ENCODE data around the gene MED27.

GRCh38 chr9:131963072-131964030 lies 116.3 kb downstream of the MED27 start:
- TF ChIP-seq CTCF (IDR thresholded peaks at IDR 0.05), result no peak
- no peak for TF ChIP-seq POLR2A (IDR thresholded peaks at IDR 0.05)
- no peak for TF ChIP-seq POLR2AphosphoS5 (IDR thresholded peaks at IDR 0.05)
- TF ChIP-seq EP300 (IDR thresholded peaks at IDR 0.05), result no peak

All from sigmoid colon (tissue), 4 donors.